ENCODE results near the gene PHF21B.

PHF21B gene

DNA sequence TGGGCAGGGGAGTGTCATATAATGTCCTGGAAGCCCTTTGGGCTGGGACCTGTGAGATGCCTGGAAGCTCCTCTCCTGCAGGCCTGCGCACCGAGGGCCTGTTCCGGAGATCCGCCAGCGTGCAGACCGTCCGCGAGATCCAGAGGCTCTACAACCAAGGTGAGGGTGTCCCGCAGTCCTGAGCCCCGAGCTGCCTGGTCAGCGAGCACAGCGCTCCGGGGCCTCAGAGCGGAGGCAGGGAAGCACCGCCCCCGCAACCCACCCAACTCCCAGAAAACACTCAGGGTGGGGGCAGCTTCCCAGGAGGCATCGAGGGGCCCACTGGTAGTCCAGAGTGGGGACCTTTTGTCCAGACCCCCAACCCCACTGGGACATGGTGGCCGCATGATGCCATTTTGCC lies 161.9 kb downstream of the PHF21B start:
- H3K36me3 Mint-ChIP-seq (ENCODE audit: low read depth) = peaks cover 9% of the 10 kb centered on the region
- TF ChIP-seq, protein P1, sequence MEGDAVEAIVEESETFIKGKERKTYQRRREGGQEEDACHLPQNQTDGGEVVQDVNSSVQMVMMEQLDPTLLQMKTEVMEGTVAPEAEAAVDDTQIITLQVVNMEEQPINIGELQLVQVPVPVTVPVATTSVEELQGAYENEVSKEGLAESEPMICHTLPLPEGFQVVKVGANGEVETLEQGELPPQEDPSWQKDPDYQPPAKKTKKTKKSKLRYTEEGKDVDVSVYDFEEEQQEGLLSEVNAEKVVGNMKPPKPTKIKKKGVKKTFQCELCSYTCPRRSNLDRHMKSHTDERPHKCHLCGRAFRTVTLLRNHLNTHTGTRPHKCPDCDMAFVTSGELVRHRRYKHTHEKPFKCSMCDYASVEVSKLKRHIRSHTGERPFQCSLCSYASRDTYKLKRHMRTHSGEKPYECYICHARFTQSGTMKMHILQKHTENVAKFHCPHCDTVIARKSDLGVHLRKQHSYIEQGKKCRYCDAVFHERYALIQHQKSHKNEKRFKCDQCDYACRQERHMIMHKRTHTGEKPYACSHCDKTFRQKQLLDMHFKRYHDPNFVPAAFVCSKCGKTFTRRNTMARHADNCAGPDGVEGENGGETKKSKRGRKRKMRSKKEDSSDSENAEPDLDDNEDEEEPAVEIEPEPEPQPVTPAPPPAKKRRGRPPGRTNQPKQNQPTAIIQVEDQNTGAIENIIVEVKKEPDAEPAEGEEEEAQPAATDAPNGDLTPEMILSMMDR (IDR thresholded peaks at IDR 0.05; ENCODE audit: unreplicated experiment in 3 of 3) = no peak
- no peak overlapping the region for H3K4me3 Mint-ChIP-seq
- H3K27ac Mint-ChIP-seq = no peak overlapping the region
- H3K27me3 Mint-ChIP-seq (ENCODE audit: low read depth) = peaks cover 13% of the 10 kb centered on the region
- H3K4me1 Mint-ChIP-seq = no peaks in the 10 kb centered on the region
- peaks cover 6% of the 10 kb centered on the region for H3K9me3 Mint-ChIP-seq

DNA sequence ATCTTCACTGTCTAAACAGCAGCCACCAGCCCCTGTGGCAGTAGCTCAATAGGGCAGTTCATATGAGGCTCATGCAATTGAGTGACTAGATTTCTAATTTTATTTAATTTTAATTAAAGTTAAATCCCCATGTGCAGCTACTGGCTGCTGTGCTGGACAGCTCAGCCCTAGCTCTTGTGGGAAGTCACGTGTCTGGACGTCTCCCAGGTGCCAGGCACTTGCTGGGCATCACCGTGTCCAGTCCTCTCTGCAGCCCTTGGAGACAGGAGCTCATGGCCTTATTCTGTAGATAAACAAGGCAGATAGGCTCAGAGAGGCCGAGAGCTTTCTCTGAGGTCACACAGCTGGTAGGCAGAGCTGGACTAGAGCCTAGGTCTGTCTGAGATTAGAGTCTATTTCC lies 162.4 kb downstream of the PHF21B start:
- Mint-ChIP-seq H3K4me1 (no peaks in the 10 kb centered on the region), H3K4me3 (no peak overlapping the region), H3K9me3 (peaks cover 6% of the 10 kb centered on the region), H3K27ac (no peak overlapping the region), H3K36me3 (ENCODE audit: low read depth) (peaks cover 7% of the 10 kb centered on the region), H3K27me3 (ENCODE audit: low read depth) (peaks cover 13% of the 10 kb centered on the region)
- TF ChIP-seq, protein P1 (IDR thresholded peaks at IDR 0.05; ENCODE audit: unreplicated experiment in 3 of 3) = no peak

DNA sequence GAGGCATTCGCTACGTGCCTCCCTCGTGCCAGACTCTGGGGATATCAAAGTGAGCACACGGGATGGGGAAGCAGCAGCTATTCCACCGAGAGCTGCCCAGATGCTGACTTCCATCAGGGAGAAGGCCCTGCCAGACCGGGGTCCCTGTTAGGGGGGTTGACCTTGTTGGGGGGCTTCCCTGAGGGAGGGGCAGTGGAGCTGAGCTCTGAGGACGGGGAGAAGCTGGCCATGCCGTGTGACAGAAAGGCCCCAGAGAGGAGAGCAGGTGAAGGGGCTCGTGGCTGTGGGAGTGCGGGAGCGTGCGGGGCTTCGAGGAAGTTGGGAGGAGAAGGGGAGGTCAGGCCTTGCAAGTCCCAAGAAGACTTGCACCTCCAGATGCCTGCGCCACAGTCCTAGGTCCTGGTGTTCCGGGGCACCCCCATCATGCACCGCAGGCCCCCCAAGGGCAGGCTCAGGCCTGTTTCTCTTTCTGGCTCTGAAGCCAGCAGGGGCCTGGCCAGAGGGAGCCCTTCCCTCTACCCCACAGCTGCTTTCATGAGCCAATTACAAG lies 163.0 kb downstream of the PHF21B start:
- Mint-ChIP-seq H3K9me3 (peaks cover 6% of the 10 kb centered on the region), H3K27ac (no peak overlapping the region), H3K27me3 (ENCODE audit: low read depth) (peaks cover 13% of the 10 kb centered on the region), H3K4me1 (no peaks in the 10 kb centered on the region), H3K36me3 (ENCODE audit: low read depth) (peaks cover 5% of the 10 kb centered on the region), H3K4me3 (no peak overlapping the region)
- TF ChIP-seq, protein P1 (IDR thresholded peaks at IDR 0.05; ENCODE audit: unreplicated experiment in 3 of 3) = no peak

DNA sequence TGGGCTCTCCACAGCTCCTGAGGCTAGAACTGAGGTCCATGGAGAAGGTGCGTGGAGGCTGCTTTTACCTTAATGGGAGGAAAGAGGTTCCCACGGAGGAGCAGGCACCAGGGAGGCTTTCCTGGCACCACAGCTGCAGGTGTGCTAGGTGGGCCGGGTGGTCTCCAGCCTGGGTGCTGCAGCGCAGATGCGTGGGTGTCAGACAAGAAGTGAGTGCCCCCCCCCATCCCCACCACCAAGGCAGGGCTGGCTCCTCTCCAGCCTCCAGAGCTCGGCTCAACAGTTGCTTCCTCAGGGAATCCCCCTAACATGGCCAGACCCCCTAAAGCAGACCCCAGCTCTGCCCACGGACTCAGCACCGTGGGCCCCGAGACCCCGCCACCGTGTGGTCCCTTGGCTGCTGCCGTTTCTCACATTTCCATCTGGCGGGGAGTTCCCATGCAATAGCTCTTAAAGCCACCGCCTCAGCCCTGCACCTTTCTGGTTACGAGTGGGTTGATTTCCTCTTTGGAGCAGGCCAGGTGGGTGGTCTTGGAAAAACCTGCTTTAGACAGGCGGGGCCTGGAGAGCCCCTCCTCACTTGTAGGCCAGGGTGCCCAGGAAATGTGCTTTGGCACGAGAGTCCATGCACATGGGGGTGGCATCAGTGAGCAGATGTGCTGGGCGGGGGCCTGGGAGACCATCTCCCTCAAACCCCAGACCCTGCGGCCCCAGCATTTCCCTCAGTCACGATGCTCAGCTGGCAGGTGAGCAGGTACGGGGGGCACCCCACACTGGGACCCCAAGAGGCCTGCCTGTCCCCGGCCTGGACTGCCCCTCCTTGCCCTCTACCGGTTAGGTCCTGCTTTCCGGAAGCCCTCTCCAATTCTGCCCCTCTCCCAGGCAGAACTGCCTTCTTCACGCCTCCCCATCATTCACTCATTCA lies 163.7 kb downstream of the PHF21B start:
- H3K36me3 Mint-ChIP-seq (ENCODE audit: low read depth) = peaks cover 5% of the 10 kb centered on the region
- TF ChIP-seq, protein P1 (IDR thresholded peaks at IDR 0.05; ENCODE audit: unreplicated experiment in 3 of 3) = no peak
- H3K9me3 Mint-ChIP-seq = peaks cover 6% of the 10 kb centered on the region
- H3K4me1 Mint-ChIP-seq = no peaks in the 10 kb centered on the region
- no peak overlapping the region for H3K4me3 Mint-ChIP-seq
- no peak overlapping the region for H3K27ac Mint-ChIP-seq
- H3K27me3 Mint-ChIP-seq (ENCODE audit: low read depth) = peaks cover 16% of the 10 kb centered on the region

DNA sequence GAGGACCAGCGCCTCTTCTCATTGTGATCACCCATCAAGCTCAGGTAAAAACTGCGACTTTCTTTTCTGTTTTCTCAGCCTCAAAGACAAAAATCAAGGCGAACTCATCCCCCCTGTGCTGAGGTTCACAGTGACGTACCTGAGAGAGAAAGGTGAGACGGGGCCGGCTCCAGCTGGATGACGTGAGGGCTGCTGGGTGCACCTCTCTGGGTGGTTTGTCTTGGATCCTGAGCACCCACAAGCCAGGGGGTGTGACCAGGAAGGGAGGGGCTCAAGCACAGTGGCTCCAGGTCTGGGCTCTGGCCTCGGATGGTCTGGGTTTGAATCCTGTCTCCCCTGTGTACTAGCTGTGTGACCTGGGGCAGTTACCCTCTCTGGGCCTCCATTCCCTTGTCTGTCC lies 164.6 kb downstream of the PHF21B start:
- H3K27me3 Mint-ChIP-seq (ENCODE audit: low read depth) = peaks cover 16% of the 10 kb centered on the region
- TF ChIP-seq, protein P1 (IDR thresholded peaks at IDR 0.05; ENCODE audit: unreplicated experiment in 3 of 3) = no peak
- H3K4me3 Mint-ChIP-seq = no peak overlapping the region
- H3K36me3 Mint-ChIP-seq (ENCODE audit: low read depth) = peaks cover 5% of the 10 kb centered on the region
- no peaks in the 10 kb centered on the region for H3K4me1 Mint-ChIP-seq
- H3K9me3 Mint-ChIP-seq = peaks cover 6% of the 10 kb centered on the region
- H3K27ac Mint-ChIP-seq = no peak overlapping the region
